SK-N-SH (cell line): ENCODE results near the gene PSMD1. TPM values are rescaled to one million over a fixed set of nuclear protein-coding genes. Genes with fewer than 3 reads are reported as not detected.

Experiments
- CTCF ChIA-PET: fragments of 300-600, 350-600 bp; formaldehyde crosslinking; extraction: SDS; loops from one replicate; lab custom pipeline; 2021; lab: Yijun Ruan, JAX
- POLR2A ChIA-PET: fragments of 350-600 bp; sonication (Branson Sonifier 250); formaldehyde crosslinking; extraction: SDS; loops from one replicate; lab custom pipeline; 2020; ENCODE audit warnings: antibody characterized with exemption, inconsistent platforms; lab: Yijun Ruan, JAX
- DNase-seq: peaks from one replicate; pipeline ENCODE4 v3.0.0; 2012
- H2AFZ ChIP-seq: fragments of 200-600 bp; sonication (generic); 2 replicates; pipeline ENCODE4 v1.8.1; 2016; ENCODE audit warnings: antibody characterized with exemption, mild to moderate bottlenecking, low read depth
- H3F3A ChIP-seq: fragments of 200-600 bp; sonication (generic); replicated peaks from 2 replicates; pipeline ENCODE3; 2016; ENCODE audit warnings: antibody characterized with exemption, mild to moderate bottlenecking; ENCODE audit not compliant: insufficient read depth
- H3K27ac ChIP-seq, 2 experiments: fragments of 200-500 bp in 1 of 2; fragments of 200-600 bp in 1 of 2; sonication (Bioruptor generic) in 1 of 2; sonication (generic), shearing (Covaris generic) in 1 of 2; 2 replicates each; pipeline versions ENCODE4 v1.5.1 to v1.6.1; 2014 to 2016; ENCODE audit warnings: low read depth in 2 of 2, inconsistent platforms in 1 of 2, low read length in 1 of 2, mild to moderate bottlenecking in 1 of 2, mixed read lengths in 1 of 2
- H3K27me3 ChIP-seq: fragments of 200-600 bp; sonication (generic), shearing (Covaris generic); 2 replicates; pipeline ENCODE4 v1.6.1; 2016; ENCODE audit warnings: mixed run types; ENCODE audit not compliant: insufficient read depth
- H3K36me3 ChIP-seq, 2 experiments: fragments of 200-500 bp in 1 of 2; fragments of 200-600 bp in 1 of 2; sonication (Bioruptor generic) in 1 of 2; sonication (generic) in 1 of 2; replicated peaks in 1 of 2; 2 replicates each; pipeline versions ENCODE3 to v1.5.1; 2014 to 2016; ENCODE audit warnings: low read length in 1 of 2, mild to moderate bottlenecking in 1 of 2; ENCODE audit not compliant: insufficient read depth in 2 of 2, control insufficient read depth in 1 of 2
- H3K4me1 ChIP-seq, 2 experiments: fragments of 200-500 bp in 1 of 2; fragments of 200-600 bp in 1 of 2; sonication (Bioruptor generic) in 1 of 2; sonication (generic), shearing (Covaris generic) in 1 of 2; 2 replicates each; pipeline versions ENCODE4 v1.5.1 to v1.6.1; 2014 to 2016; ENCODE audit warnings: low read depth in 1 of 2, low read length in 1 of 2, mixed run types in 1 of 2; ENCODE audit not compliant: insufficient read depth in 2 of 2, control insufficient read depth in 1 of 2
- H3K4me2 ChIP-seq: fragments of 200-600 bp; sonication (generic), shearing (Covaris generic); 2 replicates; pipeline ENCODE4 v1.6.1; 2017; ENCODE audit warnings: mixed run types
- H3K4me3 ChIP-seq, 2 experiments: fragments of 200-500 bp in 1 of 2; fragments of 200-600 bp in 1 of 2; sonication (Bioruptor generic) in 1 of 2; sonication (generic), shearing (Covaris generic) in 1 of 2; 2 replicates each; pipeline versions ENCODE4 v1.5.1 to v1.8.1; 2014 to 2016; ENCODE audit warnings: low read depth in 2 of 2, inconsistent platforms in 1 of 2, low read length in 1 of 2, mild to moderate bottlenecking in 1 of 2, mixed read lengths in 1 of 2, moderate library complexity in 1 of 2
- H3K79me2 ChIP-seq: fragments of 200-600 bp; sonication (generic); 2 replicates; pipeline ENCODE4 v1.8.1; 2017; ENCODE audit warnings: mild to moderate bottlenecking; ENCODE audit not compliant: insufficient read depth
- H3K9ac ChIP-seq: fragments of 200-600 bp; sonication (generic); 2 replicates; pipeline ENCODE4 v1.6.1; 2017; ENCODE audit warnings: mixed run types
- H3K9me2 ChIP-seq: fragments of 200-600 bp; sonication (generic); 2 replicates; pipeline ENCODE4 v1.6.1; 2017; ENCODE audit warnings: mixed run types
- H3K9me3 ChIP-seq: fragments of 200-600 bp; sonication (generic); 2 replicates; pipeline ENCODE4 v1.6.1; 2017; ENCODE audit warnings: mixed run types, mild to moderate bottlenecking, moderate library complexity
- H4K20me1 ChIP-seq: fragments of 200-600 bp; sonication (generic); 2 replicates; pipeline ENCODE4 v1.6.1; 2017; ENCODE audit warnings: mild to moderate bottlenecking, mixed run types; ENCODE audit not compliant: insufficient read depth
- CHD2 ChIP-seq: fragments of 150-350 bp; IDR thresholded peaks from 2 replicates; pipeline ENCODE4 v1.6.1; 2018; ENCODE audit warnings: low read length; ENCODE audit not compliant: partially characterized antibody
- EZH2phosphoT487 ChIP-seq: fragments of 200-600 bp; sonication (generic); IDR thresholded peaks from 2 replicates; pipeline ENCODE4 v1.6.1; 2017; ENCODE audit warnings: low read depth, mixed run types, mild to moderate bottlenecking, antibody characterized with exemption, moderate library complexity, borderline replicate concordance
- FOXJ3 ChIP-seq: sonication (generic); formaldehyde crosslinking; IDR thresholded peaks from 2 replicates; pipeline ENCODE4 v1.5.1; 2020; ENCODE audit warnings: mild to moderate bottlenecking, missing genetic modification reagents
- MAX ChIP-seq: IDR thresholded peaks from 2 replicates; pipeline ENCODE4 v1.4.0; 2012; ENCODE audit warnings: low read depth
- MXI1 ChIP-seq: IDR thresholded peaks from 2 replicates; pipeline ENCODE4 v1.6.1; 2012; ENCODE audit warnings: mild to moderate bottlenecking, low read depth, low read length, improper control_type of control experiment
- NFIC ChIP-seq: IDR thresholded peaks from 2 replicates; pipeline ENCODE4 v1.4.0; 2012; ENCODE audit warnings: borderline replicate concordance
- NRF1 ChIP-seq: IDR thresholded peaks from 2 replicates; pipeline ENCODE4 v1.6.1; 2012; ENCODE audit warnings: low read depth, mild to moderate bottlenecking, low read length
- RCOR1 ChIP-seq: fragments of 150-350 bp; IDR thresholded peaks from 2 replicates; pipeline ENCODE4 v1.6.1; 2017; ENCODE audit warnings: antibody characterized with exemption, low read length
- RXRA ChIP-seq: IDR thresholded peaks from 2 replicates; pipeline ENCODE4 v1.4.0; 2012; ENCODE audit warnings: low read depth, mild to moderate bottlenecking, borderline replicate concordance
- SIN3A ChIP-seq: IDR thresholded peaks from 2 replicates; pipeline ENCODE4 v1.6.1; 2012; ENCODE audit warnings: low read depth, mild to moderate bottlenecking, low read length, moderate library complexity, borderline replicate concordance
- SMC3 ChIP-seq: IDR thresholded peaks from 2 replicates; pipeline ENCODE4 v1.6.1; 2012; ENCODE audit warnings: low read depth, low read length, improper control_type of control experiment
- TAF1 ChIP-seq: IDR thresholded peaks from 2 replicates; pipeline ENCODE4 v1.6.1; 2012; ENCODE audit warnings: low read depth, mild to moderate bottlenecking, low read length, moderate library complexity, borderline replicate concordance
- TEAD4 ChIP-seq: IDR thresholded peaks from 2 replicates; pipeline ENCODE4 v1.4.0; 2012; ENCODE audit warnings: mild to moderate bottlenecking, borderline replicate concordance; ENCODE audit not compliant: insufficient read depth
- USF2 ChIP-seq: fragments of 150-350 bp; IDR thresholded peaks from 2 replicates; pipeline ENCODE4 v1.6.1; 2017; ENCODE audit warnings: antibody characterized with exemption, low read length, low read depth, borderline replicate concordance
- YY1 ChIP-seq: IDR thresholded peaks from 2 replicates; pipeline ENCODE4 v1.4.0; 2012; ENCODE audit warnings: low read depth, mild to moderate bottlenecking
- ZBTB33 ChIP-seq: IDR thresholded peaks from 2 replicates; pipeline ENCODE4 v1.4.0; 2012; ENCODE audit warnings: low read depth, borderline replicate concordance
- WGBS: methylation state at CpG from one replicate; pipeline ENCODE4 v1.1.6; 2017; ENCODE audit warnings: low lambda C conversion rate; 5-methylcytosine and 5-hydroxymethylcytosine counted together
- polyA plus RNA-seq, 3 experiments: library from polyadenylated mRNA; depleted of rRNA; stranded (reverse); fragments of >200 nt; gene quantifications; 2 replicates each; pipeline ENCODE4 v1.2.3, GENCODE V29; 2012

The PSMD1 gene
- polyA plus RNA-seq, 1 of the 3 experiments (the other 2 are of a cell fraction), result 92.3 TPM

GRCh38 chr2:231115651-231116050, 59.0 kb downstream of the PSMD1 start:
- H3K79me2 ChIP-seq, result peaks cover 14% of the 10 kb centered on the region
- H3K4me3 ChIP-seq, result no peak overlapping the region
- peaks cover 9% of the 10 kb centered on the region for H3F3A ChIP-seq
- H3K36me3 ChIP-seq, result peaks cover 22 to 37% of the 10 kb centered on the region in 2 experiments
- no peak overlapping the region for H2AFZ ChIP-seq
- H3K27ac ChIP-seq, result no peak overlapping the region
- no peaks in the 10 kb centered on the region for H3K9me3 ChIP-seq
- H3K27me3 ChIP-seq, result no peaks in the 10 kb centered on the region
- H3K4me1 ChIP-seq, result peaks cover 4 to 9% of the 10 kb centered on the region in 2 experiments; a peak in 3 of 4 replicates
- POLR2A ChIA-PET, result no interaction called here
- CTCF ChIA-PET, result interaction anchor here (0.7 to 1.7 kb wide), 5 partner anchors 11 to 336 kb away, joined by 3 to 5 read pairs (median 4); no protein-coding TSS in a partner anchor
- TF ChIP-seq RCOR1 (no peak), USF2 (no peak), NRF1 (no peak), YY1 (no peak), CHD2 (no peak), TAF1 (no peak), MXI1 (no peak), FOXJ3 (CRISPR knock-in tag) (no peak), SMC3 (no peak), MAX (no peak), NFIC (no peak), SIN3A (no peak), ZBTB33 (no peak), RXRA (no peak)
- TF ChIP-seq, all 33 proteins: peak for 0
- no peak overlapping the region for H3K9ac ChIP-seq
- WGBS, result 97% methylated on average over 2 of the region's 2 CpGs
- no peaks in the 10 kb centered on the region for H4K20me1 ChIP-seq
- DNase-seq, result no peak
- H3K9me2 ChIP-seq, result no peaks in the 10 kb centered on the region
- H3K4me2 ChIP-seq, result no peak overlapping the region

- TF ChIP-seq EZH2phosphoT487 (no peak), TEAD4 (no peak), TAF1 (no peak)
- peaks cover 0 to 3% of the 10 kb centered on the region in 2 experiments; a peak in 3 of 4 replicates for H3K4me1 ChIP-seq
- no peak overlapping the region for H2AFZ ChIP-seq
- peaks cover 9% of the 10 kb centered on the region for H3F3A ChIP-seq
- no peak overlapping the region for H3K27ac ChIP-seq
- no peaks in the 10 kb centered on the region for H4K20me1 ChIP-seq
- H3K79me2 ChIP-seq, result peaks cover 23% of the 10 kb centered on the region
- CTCF ChIA-PET, result interaction anchor here (1.7 kb wide), 1 partner anchor 76 kb away, joined by 5 read pairs; no protein-coding TSS in a partner anchor
- H3K4me2 ChIP-seq, result no peak overlapping the region
- H3K4me3 ChIP-seq, result no peak overlapping the region
- peaks cover 13 to 35% of the 10 kb centered on the region in 2 experiments for H3K36me3 ChIP-seq
- H3K9me3 ChIP-seq, result no peaks in the 10 kb centered on the region
- no peak overlapping the region for H3K9ac ChIP-seq
- POLR2A ChIA-PET, result no interaction called here
- DNase-seq, result no peak
- no peaks in the 10 kb centered on the region for H3K27me3 ChIP-seq
- WGBS, result 21% methylated on average over 1 of the region's 1 CpG
- H3K9me2 ChIP-seq, result no peaks in the 10 kb centered on the region
Observed at GRCh38 chr2:231117148-231117547, 60.5 kb downstream of the PSMD1 start.
